Upper lobe of left lung (tissue), 4 donors: ENCODE results near the gene HIF1AN.

Experiments used
- CTCF ChIP-seq, 6 experiments: fragments of 450-650 bp in 4 of 6; fragments of 200-600 bp in 2 of 6; sonication (generic) in 2 of 6; IDR thresholded peaks; one replicate each; pipeline ENCODE4 v1.5.1; 2016 to 2019; ENCODE audit warnings: antibody characterized with exemption in 6 of 6
- POLR2AphosphoS5 ChIP-seq, 2 donors: sonication (generic); formaldehyde crosslinking; IDR thresholded peaks; one replicate each; pipeline ENCODE4 v1.5.1; 2017; ENCODE audit warnings: antibody characterized with exemption in 2 of 2

GRCh38 chr10:100586959-100587358, 51.2 kb downstream of the HIF1AN start:
- TF ChIP-seq POLR2AphosphoS5 (IDR thresholded peaks at IDR 0.05): no peak
- no peak for TF ChIP-seq CTCF (IDR thresholded peaks at IDR 0.05)
